Erythroblast (primary cell): ENCODE measurements around the gene EID2.

Experiments used
- GATA1 ChIP-seq: IDR thresholded peaks from 2 replicates; pipeline ENCODE4 v1.6.1; 2011; ENCODE audit warnings: low read depth, mild to moderate bottlenecking, control low read depth, low read length, moderate library complexity
- POLR2A ChIP-seq: IDR thresholded peaks from 2 replicates; pipeline ENCODE4 v1.6.1; 2011; ENCODE audit warnings: mild to moderate bottlenecking, low read length

DNA sequence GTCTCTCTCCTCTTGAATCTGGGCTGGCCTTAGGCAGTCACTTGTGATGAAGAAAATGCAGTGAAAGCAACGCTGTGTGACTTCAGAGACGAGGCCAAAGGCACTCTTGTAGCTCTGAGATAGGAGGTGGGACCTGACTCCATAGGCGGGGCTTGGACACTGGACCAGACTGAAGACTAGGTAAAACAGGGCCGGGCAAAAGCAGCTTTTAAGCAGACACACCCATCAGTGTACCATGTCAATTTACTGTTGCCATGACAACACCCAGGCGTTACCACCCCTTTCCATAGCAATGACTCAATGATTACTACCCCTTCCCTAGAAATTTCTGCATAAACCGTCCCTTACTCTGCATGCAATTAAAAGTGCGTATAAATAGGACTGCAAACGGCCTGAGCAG lies 6.6 kb upstream of the EID2 start:
- TF ChIP-seq POLR2A (no peak), GATA1 (no peak)
